IgD-negative memory B cell (primary cell): ENCODE results near the gene PNLIPRP2. TPM values are rescaled to one million over a fixed set of nuclear protein-coding genes. Genes with fewer than 3 reads are reported as not detected.

Source experiments
- H3K27ac Mint-ChIP-seq, 3 donors: one replicate each; pipeline ENCODE4 v1.8.0; 2020 to 2022; ENCODE audit warnings: mild to moderate bottlenecking in 3 of 3, mixed read lengths in 3 of 3, moderate library complexity in 1 of 3
- H3K27me3 Mint-ChIP-seq: one replicate; pipeline ENCODE4 v1.8.0; 2021; ENCODE audit warnings: mixed read lengths
- H3K36me3 Mint-ChIP-seq: one replicate; pipeline ENCODE4 v1.8.0; 2020; ENCODE audit warnings: mild to moderate bottlenecking, mixed read lengths
- H3K4me1 Mint-ChIP-seq, 3 donors: one replicate each; pipeline ENCODE4 v1.8.0; 2020 to 2022; ENCODE audit warnings: mixed read lengths in 3 of 3, mild to moderate bottlenecking in 1 of 3
- H3K4me3 Mint-ChIP-seq, 4 donors: one replicate each; pipeline ENCODE4 v1.8.0; 2020 to 2022; ENCODE audit warnings: mild to moderate bottlenecking in 4 of 4, mixed read lengths in 4 of 4, moderate library complexity in 3 of 4
- H3K9me3 Mint-ChIP-seq, 3 donors: one replicate each; pipeline ENCODE4 v1.8.0; 2020 to 2021; ENCODE audit warnings: mixed read lengths in 3 of 3, mild to moderate bottlenecking in 1 of 3
- polyA plus RNA-seq: library from polyadenylated mRNA; unstranded; fragments of 300-500 nt; fragmentation: Illumina TruSeq; gene quantifications from one replicate; pipeline ENCODE4 v1.2.3, GENCODE V29; 2021

PNLIPRP2 gene
- polyA plus RNA-seq, 1 donor from 2014 or later = not detected

DNA sequence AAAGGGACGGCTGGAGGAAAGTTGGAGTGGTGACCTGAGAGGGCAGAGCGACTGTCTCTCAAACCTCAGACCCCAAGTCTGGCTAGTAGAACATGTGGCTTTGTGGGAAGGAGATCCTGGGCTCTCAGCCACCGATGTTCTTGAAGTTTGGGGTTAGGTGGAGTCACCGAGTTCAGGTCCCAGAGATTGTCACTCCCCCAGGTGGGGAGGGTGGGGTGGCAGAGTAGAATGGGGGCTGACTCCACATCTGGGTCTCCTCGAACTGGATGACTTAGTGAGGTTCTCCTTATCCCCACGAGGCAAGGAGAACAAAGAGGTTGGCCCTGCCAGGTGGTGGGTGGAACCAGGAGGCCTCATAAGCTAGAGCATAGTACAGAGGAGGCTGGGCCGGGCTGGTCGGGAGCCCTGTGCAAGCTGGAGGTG, 14.7 kb upstream of the PNLIPRP2 start:
- Mint-ChIP-seq H3K27me3 (peaks cover 15% of the 10 kb centered on the region), H3K4me1 (peaks cover 0 to 4% (median 0%) of the 10 kb centered on the region in 3 donors)

DNA sequence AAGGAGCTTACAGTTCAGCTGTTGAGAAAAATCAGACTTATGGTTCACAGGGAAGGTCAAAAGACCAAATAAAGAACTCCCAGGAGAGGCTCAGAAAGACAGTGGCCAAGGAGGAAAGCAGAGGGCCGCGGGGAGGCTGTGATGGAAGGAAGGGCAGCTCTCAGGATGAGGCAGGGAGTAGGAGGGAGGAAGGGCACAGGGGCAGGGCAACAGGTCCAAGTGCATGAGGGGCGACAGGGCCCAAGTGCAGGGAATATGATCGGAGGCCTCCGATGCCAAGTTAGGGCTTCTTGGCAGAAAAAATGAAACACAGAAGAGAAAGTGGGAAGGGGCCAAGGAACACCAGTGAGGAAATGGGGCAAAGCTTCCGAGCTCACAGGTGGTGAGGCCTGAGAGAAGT, 13.4 kb upstream of the PNLIPRP2 start:
- Mint-ChIP-seq H3K4me1 (peaks cover 0 to 4% (median 0%) of the 10 kb centered on the region in 3 donors), H3K9me3 (peaks cover 4 to 7% (median 6%) of the 10 kb centered on the region in 3 donors), H3K27me3 (peaks cover 15% of the 10 kb centered on the region), H3K36me3 (no peaks in the 10 kb centered on the region), H3K27ac (no peak overlapping the region), H3K4me3 (no peak overlapping the region)

More for the DNA sequence above, 14.7 kb upstream of the PNLIPRP2 start:
- Mint-ChIP-seq H3K9me3 (peaks cover 4 to 5% (median 5%) of the 10 kb centered on the region in 3 donors), H3K4me3 (no peak overlapping the region), H3K36me3 (no peaks in the 10 kb centered on the region), H3K27ac (no peak overlapping the region)

DNA sequence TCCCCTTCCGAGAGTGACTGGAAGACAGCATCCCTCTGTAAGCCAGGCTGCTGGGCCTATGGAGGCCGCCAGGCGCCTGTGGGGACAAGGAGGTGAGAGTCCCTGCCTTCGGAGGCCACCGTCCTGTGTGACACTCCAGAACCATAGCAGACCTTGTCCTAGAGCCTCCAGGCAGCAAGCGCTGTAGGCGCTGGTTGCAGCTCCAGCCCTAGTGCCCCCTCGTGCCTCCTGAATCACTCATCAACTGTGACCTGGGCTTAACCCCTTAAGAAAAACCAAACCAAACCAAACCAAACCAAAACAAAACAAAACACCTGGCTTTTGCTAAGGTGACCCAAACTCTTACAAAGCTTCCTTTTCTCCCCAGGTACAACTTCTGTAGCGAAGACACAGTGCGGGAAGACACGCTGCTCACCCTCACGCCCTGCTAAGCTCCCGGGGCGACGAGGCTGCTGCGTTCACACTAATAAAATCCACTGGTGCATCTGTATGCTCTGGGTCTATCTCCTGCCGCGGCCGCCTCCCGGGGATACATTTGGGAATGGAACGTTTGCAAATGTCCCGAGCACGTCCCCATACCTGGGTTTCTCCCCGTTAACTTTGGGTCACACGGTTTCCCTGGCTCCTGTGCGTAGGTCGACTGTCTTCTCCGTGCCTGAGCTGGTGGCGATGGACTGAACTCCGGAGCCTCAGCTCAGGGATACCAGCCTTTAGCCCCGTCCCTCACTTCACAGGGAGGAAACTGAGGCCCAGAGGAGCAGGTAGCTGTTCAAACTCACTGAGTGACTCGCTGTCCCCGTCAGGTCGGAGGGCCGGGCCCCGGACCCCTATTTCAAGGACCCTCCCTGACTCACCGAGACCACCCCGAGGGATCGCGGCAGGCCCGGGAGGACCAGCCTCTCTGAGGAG, 11.8 kb upstream of the PNLIPRP2 start:
- H3K4me3 Mint-ChIP-seq = no peak overlapping the region
- no peak overlapping the region for H3K27ac Mint-ChIP-seq
- H3K27me3 Mint-ChIP-seq = peaks cover 15% of the 10 kb centered on the region

DNA sequence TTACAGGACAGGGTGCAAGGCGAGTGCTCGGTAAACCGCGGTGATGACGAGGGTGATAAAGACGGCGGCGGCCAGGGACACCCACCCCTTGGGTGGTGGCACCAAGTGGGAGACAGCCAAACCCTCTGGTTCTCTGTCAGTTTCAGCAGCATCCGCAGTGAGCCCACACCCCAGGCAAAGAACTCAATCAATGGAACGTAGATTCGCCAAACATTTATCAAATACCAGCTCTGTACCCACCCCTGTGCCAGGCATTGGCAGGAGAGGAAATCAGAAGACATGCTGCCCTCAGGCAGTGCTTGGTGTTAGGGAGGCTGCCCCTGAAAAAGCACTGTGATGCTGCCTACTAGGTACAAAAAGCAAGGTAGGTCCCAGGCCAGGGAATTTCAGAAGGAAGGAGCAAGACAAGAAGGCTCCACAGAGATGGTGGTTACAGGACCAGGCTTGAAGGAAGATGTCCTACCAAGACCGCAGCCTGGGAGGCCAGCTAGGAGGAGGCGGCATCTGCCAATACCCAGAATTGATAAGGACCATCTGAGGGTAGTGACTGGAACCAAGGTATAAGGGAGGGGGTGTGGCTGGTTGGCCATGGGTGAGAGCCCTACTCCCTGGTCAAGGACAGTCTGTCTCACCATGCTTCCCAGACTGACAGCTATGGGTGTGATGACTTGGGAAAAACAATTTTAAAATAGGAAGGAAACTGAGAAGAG, 10.2 kb upstream of the PNLIPRP2 start:
- H3K27me3 Mint-ChIP-seq = peaks cover 15% of the 10 kb centered on the region
- H3K4me3 Mint-ChIP-seq = no peak overlapping the region
- H3K9me3 Mint-ChIP-seq = peaks cover 0 to 5% (median 3%) of the 10 kb centered on the region in 3 donors
- H3K36me3 Mint-ChIP-seq = no peaks in the 10 kb centered on the region
- no peak overlapping the region for H3K27ac Mint-ChIP-seq
- peaks cover 0 to 4% (median 0%) of the 10 kb centered on the region in 3 donors for H3K4me1 Mint-ChIP-seq

More for the DNA sequence above, 11.8 kb upstream of the PNLIPRP2 start:
- Mint-ChIP-seq H3K36me3 (no peaks in the 10 kb centered on the region), H3K4me1 (peaks cover 0 to 4% (median 0%) of the 10 kb centered on the region in 3 donors), H3K9me3 (peaks cover 0 to 5% (median 3%) of the 10 kb centered on the region in 3 donors)

DNA sequence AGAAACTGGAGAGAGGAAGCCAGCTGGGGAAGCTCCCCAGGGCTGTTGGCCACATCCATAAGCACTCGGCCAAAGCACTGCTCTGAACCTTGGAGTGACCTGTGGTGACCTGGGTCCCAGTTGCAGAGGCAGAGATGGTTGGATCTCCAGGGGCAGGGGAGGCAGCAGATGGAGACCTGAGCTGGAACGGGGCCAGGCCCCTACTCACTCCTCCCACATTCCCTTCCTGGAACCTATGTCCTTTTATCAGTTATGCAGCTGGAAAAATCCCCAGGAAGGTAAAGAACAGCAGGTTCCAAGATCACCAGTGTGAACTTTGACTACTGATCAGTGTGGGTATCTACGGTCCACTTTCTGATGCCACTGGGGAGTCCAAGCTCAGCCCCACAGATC, 9.6 kb upstream of the PNLIPRP2 start:
- Mint-ChIP-seq H3K27me3 (peaks cover 11% of the 10 kb centered on the region), H3K36me3 (no peaks in the 10 kb centered on the region), H3K4me3 (no peak overlapping the region), H3K27ac (no peak overlapping the region), H3K4me1 (peaks cover 0 to 4% (median 0%) of the 10 kb centered on the region in 3 donors), H3K9me3 (peaks cover 0 to 5% (median 3%) of the 10 kb centered on the region in 3 donors)

DNA sequence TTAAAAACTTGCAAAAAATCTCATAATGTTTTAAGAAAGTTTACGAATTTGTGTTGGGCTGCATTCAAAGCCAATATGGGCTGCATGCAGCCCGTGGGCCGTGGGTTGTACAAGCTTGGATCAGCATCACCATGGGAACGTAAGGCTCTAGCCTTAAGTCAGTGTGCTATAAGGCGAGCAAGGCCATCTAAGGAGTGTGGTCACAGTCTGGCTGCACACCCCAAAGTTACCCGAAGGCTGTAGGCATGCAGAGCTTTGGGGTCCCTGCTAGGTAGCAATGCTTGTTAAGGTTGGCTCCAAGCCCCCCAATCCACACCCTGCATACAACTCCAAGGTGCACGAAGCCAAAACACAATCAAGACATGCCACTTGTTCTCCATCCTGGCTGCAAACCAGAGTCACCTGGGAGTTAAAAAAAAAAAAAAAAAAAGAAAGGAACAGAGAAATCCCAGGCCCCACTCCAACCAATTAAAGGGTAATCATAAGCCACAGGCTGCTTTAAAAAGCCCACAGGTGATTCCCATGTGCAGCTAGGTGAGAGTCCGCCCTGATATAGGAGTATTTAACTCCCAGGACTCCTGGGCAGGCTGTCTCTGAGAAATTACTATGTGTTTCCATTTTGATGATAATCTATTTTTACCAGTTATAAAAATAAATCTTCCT, 8.5 kb upstream of the PNLIPRP2 start:
- Mint-ChIP-seq H3K27ac (no peak overlapping the region), H3K4me3 (no peak overlapping the region), H3K36me3 (no peaks in the 10 kb centered on the region)

DNA sequence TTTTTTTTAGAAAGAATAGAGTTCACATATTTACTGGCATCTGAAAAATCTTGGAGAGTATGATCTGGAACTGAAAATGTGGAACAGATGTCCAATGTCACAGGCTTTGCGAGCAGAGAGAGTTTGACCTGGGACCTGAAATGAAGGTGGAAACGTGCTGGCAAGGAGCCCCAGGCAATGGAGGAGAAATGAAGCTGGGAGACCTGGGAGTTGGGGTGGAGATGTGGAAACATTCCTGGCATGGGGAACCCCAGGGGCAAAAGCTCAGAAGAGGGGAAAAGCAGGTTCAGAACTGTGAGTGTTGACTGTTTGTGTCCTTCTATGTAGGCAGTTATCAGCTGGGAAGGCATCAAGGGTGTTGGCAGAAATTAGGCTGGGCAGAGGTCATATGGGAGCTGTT, 7.3 kb upstream of the PNLIPRP2 start:
- H3K9me3 Mint-ChIP-seq = peaks cover 0 to 3% (median 1%) of the 10 kb centered on the region in 3 donors
- H3K4me3 Mint-ChIP-seq = no peak overlapping the region
- peaks cover 5% of the 10 kb centered on the region for H3K27me3 Mint-ChIP-seq
- H3K36me3 Mint-ChIP-seq = no peaks in the 10 kb centered on the region
- peaks cover 0 to 4% (median 0%) of the 10 kb centered on the region in 3 donors for H3K4me1 Mint-ChIP-seq
- H3K27ac Mint-ChIP-seq = peak overlapping the region in 1 of 3 donors; percentile 32

More for the DNA sequence above, 8.5 kb upstream of the PNLIPRP2 start:
- Mint-ChIP-seq H3K9me3 (peaks cover 0 to 3% (median 3%) of the 10 kb centered on the region in 3 donors), H3K27me3 (peaks cover 8% of the 10 kb centered on the region), H3K4me1 (peaks cover 0 to 4% (median 0%) of the 10 kb centered on the region in 3 donors)

DNA sequence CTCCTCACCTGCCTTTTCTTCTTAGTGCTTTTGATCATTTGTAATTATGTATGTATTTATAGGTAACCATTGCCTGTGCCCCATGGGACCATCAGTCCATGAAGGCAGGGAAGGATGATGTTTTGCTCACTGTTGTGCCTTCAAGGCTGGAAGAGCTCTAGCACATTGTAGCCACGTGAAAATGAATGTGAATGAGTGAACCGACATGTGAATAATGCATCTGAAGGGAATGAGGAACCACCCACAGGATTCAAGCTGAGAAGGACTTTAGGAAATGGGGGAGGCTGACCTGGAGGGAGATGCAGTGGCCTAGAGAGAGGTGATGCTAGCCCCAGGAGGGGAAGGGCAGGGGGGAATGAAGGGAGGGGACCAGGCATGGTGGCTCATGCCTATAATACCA, 6.0 kb upstream of the PNLIPRP2 start:
- peaks cover 0 to 4% (median 0%) of the 10 kb centered on the region in 3 donors for H3K4me1 Mint-ChIP-seq
- H3K27me3 Mint-ChIP-seq = peaks cover 2% of the 10 kb centered on the region
- H3K36me3 Mint-ChIP-seq = no peaks in the 10 kb centered on the region
- H3K4me3 Mint-ChIP-seq = no peak overlapping the region
- H3K9me3 Mint-ChIP-seq = peaks cover 0 to 3% (median 1%) of the 10 kb centered on the region in 3 donors
- no peak overlapping the region for H3K27ac Mint-ChIP-seq

DNA sequence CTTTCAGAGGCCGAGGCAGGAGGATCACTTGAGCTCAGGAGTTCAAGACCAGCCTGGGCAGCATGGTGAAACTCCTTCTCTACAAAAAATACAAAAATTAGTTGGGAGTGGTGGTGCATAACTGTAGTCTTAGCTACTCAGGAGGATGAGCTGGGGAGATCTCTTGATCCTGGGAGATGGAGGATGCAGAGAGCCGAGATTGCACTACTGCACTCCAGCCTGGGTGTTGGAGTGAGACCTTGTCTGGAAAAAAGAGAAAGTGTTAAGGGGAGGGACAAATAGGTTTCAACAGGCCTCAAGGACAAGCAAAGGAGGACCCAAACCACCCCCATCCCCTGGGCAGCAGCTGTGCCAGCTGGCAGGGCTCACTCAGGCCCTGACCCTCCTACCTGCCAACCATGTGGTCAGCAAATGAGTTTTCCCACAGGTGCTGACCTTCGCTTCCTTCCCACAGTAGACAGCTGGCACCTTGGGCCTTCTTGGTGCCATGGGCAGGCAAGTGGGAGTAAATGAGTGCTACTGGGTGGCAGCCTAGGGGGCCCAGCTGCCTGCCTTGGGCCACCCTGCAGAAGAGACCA, 5.5 kb upstream of the PNLIPRP2 start:
- Mint-ChIP-seq H3K27ac (no peak overlapping the region), H3K4me3 (no peak overlapping the region), H3K36me3 (no peaks in the 10 kb centered on the region), H3K27me3 (no peaks in the 10 kb centered on the region), H3K9me3 (peaks cover 0 to 3% (median 1%) of the 10 kb centered on the region in 3 donors), H3K4me1 (peaks cover 0 to 4% (median 0%) of the 10 kb centered on the region in 3 donors)

DNA sequence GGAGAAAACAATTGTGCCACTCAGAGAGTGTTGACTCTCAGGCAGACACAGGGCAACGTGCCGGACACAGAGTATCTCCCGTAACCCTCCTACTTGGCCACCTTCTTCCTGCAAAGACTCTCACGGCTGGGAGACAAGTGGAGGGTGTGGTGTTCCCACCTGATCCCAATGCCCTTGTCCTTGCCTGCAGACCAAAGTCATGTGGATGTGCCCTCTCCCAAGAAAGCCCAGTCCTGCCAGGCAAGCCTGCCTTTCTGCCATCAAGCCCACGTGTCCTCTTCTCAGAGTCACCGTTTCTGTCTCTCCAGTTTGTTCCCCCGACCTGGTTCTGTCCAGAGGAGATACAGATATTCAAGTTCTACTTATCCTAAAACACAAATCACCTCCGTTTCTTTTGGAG, 723 bp downstream of the PNLIPRP2 start:
- Mint-ChIP-seq H3K27me3 (peaks cover 12% of the 10 kb centered on the region), H3K9me3 (peaks cover 0 to 4% (median 0%) of the 10 kb centered on the region in 3 donors), H3K4me3 (no peak overlapping the region), H3K36me3 (no peaks in the 10 kb centered on the region), H3K27ac (no peak overlapping the region), H3K4me1 (no peaks in the 10 kb centered on the region)

DNA sequence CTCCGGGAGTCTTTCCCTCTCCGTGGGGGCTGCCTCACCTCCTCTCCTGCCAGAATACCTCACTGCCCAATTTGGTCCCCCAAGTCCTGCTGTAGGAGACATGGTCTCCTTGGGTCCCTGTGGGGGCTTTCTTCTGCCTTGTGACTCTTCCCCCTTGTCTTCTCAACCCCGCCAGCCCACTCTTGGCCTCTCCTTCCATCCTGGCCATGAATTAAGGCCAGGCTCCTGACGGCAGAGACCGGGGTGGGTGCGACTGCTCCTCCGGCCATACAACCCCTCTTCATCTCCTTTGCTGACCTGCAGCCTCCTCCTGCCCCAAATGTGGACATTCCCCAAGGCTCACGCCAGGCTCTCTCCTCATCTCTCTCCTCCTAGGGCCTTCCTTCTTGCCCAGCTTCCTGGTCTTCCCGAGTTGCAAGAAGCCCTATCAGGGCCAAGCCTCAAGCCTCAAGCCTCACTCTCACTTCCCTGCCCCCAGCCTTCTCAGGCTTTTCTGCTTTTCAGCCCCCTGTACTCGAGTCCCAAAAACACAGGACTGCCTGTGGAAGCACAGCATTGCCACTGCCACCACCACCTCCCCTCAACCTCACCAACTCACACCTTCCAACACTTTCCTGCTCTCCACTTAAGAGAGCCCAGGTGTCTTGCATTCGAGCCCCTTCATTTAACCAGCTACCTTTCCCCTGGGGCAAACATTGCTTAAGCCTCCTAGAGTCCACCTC, 1.3 kb downstream of the PNLIPRP2 start:
- Mint-ChIP-seq H3K27me3 (peaks cover 15% of the 10 kb centered on the region), H3K4me3 (no peak overlapping the region), H3K27ac (no peak overlapping the region), H3K36me3 (no peaks in the 10 kb centered on the region), H3K4me1 (no peaks in the 10 kb centered on the region), H3K9me3 (peaks cover 0 to 4% (median 0%) of the 10 kb centered on the region in 3 donors)

DNA sequence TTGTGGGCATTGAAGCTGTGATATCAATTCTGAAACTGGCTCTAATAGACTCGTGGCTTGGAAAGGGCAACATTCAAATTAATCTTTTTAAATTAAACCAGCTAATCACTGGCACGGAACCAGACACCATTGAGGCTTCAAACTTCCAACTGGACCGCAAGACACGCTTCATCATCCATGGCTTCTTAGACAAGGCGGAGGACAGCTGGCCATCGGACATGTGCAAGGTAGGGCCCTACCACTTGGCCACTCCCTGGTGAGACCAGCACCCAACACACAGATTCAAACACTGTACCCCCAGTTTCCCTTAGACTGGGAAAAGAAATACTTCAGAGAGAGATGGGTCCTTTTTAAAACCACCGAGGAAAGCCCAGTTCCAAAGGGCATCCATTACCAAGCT, 5.1 kb downstream of the PNLIPRP2 start:
- H3K36me3 Mint-ChIP-seq = no peaks in the 10 kb centered on the region
- H3K27me3 Mint-ChIP-seq = peaks cover 15% of the 10 kb centered on the region
- no peaks in the 10 kb centered on the region for H3K4me1 Mint-ChIP-seq
- H3K27ac Mint-ChIP-seq = no peak overlapping the region
- no peak overlapping the region for H3K4me3 Mint-ChIP-seq
- H3K9me3 Mint-ChIP-seq = peaks cover 0 to 7% (median 5%) of the 10 kb centered on the region in 3 donors

DNA sequence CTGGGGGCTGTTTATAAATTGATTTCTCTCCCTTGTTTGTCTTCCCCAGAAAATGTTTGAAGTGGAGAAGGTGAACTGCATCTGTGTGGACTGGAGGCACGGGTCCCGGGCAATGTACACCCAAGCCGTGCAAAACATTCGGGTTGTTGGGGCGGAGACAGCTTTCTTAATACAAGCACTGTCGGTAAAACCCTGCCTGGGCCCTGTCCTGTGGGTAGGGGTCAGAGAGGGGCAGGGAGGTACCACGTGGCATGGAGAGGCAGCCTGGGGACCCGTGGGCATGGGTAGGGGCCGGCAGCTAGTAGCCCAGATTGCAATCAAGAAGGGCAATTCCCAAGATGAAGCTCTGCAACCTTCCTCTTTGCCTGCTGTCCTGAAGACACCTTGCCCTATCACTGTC, 6.1 kb downstream of the PNLIPRP2 start:
- no peaks in the 10 kb centered on the region for H3K4me1 Mint-ChIP-seq
- no peaks in the 10 kb centered on the region for H3K36me3 Mint-ChIP-seq
- peak overlapping the region in 1 of 3 donors; percentile 53 for H3K27ac Mint-ChIP-seq
- H3K9me3 Mint-ChIP-seq = peaks cover 0 to 5% (median 5%) of the 10 kb centered on the region in 3 donors
- peaks cover 15% of the 10 kb centered on the region for H3K27me3 Mint-ChIP-seq
- H3K4me3 Mint-ChIP-seq = no peak overlapping the region
